SHP77 (cell line): ENCODE measurements around the gene GNPNAT1.
"Not testable (repeated sequence)": the region's sequence is repeated elsewhere in the genome, so short reads cannot be mapped to it uniquely, and the experiment has no call there.

Experiments used
- DNase-seq, 2 experiments: peaks; one replicate each; lab custom pipeline; 2025; lab: John Stamatoyannopoulos, UW

The GNPNAT1 gene

DNA sequence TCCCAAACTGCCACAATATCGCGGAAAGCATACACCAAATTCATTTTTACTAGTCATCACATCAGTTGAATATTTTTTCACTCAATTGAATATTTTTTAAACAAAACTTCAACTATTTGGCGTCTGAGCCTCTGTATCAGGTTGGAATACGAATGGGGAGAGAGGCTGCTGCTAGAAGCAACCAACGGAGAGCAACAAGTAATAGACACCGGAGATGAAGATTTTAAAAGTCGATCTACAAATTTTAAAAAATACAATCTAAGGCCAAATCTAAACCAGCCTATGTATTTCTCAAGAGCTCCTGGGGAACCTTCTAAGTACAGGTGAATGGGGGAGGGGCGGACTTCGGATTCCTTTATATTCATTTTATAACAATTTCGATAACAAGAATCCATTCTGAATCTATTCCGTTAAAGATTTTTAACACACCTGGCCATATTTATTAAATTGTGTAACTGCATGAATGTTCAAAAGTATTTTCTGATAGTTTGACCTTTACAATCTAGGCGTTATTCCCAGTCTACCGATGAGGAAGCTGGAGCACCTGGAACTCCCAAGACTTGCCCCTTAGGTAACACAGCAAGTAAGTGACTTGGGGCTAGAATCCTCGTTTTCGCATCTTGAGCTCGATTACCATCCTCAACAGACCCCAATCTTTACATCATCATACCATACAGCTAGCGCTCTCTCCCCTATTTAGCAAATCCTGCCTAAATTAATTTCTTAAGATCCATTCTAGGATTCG is 1.2 kb downstream of the GNPNAT1 start:
- no peak for DNase-seq

DNA sequence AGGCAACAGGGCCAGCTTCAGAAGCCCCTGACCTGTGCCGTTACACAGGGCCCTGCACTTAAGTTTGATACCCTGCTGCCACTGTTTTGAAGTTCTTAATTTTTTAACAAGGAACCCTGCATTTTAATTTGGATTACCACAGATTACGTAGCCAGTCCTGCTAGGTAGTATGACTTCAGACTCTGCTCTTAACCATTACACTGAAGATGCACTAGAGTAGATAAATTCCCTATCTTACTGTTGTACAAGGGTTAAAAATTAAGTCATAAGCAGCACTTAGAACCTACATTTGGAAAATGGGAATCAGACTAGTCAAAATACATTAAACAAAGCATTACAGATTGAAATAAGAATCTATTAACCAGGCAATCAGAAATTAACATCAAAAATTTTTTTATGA is 2.3 kb downstream of the GNPNAT1 start:
- DNase-seq = no peak

DNA sequence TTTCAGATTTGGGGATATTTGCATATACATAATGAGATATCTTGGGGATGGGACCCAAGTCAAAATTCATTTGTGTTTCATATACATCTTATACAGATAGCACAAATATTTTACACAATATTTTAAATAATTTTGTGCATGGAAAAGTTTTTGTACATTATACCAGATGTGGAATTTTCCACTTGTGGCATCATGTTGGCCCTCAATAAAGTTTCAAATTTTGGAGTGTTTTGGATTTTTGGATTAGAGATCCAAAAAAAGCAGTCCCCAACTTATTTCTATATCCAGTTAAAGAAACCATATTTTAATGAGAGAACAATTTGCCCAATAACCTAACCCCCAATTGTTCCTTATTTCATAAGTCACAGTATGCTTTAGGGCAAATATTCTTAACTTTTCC is 4.5 kb downstream of the GNPNAT1 start:
- DNase-seq = no peak

DNA sequence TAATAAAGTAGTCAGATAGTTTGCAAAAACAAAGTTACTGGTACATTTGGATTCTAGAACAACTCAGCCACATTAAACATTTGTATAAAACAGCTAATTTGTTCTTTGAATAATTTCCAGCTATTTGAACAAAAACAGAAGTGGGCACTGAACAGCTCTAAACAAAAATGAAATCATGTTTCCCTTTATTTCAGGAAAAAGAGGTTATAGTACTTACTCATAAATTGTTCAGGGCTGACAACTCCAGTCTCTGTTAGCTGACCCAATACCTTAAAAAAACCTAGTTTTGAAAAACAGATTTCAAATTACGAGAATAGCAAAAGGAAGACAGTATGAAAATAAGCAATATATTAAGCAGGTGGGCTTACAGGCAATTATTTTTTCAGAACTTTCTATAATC is 8.2 kb downstream of the GNPNAT1 start:
- DNase-seq = no peak

DNA sequence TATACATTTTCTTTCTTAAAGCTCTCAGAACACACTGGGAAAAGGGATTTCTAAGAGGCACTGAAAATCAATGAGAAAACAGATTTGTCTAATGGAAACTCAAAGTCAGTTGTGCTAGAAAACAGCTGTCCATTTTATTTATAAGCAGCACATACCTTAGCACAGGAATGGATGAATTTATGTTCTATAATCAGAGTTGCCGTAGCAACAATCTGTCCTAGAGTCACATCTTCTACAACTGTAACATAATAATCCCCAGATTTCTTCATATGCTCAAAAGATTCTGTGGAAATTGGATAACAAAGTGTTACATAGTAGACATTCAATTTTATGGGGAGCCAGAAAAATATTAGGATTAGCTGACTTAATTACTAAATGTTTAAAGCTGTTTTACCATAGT is 9.8 kb downstream of the GNPNAT1 start:
- DNase-seq = no peak

DNA sequence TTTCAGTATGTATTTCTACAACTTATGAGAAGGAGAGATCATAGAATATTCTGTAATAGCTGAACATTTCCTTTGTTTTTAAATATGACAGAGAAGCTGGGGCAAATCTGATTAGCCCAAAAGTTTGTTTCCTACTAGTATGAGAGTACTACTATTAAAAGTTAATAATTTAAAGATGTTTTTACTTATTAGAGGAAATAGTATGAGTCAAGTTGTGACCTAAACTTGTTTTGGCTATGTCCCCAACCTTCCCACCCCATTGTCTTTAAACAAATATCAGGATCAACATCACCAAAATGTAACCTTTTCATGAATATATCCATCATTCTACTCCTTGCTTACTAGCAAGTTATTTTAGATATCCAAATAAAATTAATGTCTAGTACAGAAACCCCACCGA is 10.5 kb downstream of the GNPNAT1 start:
- DNase-seq = no peak

DNA sequence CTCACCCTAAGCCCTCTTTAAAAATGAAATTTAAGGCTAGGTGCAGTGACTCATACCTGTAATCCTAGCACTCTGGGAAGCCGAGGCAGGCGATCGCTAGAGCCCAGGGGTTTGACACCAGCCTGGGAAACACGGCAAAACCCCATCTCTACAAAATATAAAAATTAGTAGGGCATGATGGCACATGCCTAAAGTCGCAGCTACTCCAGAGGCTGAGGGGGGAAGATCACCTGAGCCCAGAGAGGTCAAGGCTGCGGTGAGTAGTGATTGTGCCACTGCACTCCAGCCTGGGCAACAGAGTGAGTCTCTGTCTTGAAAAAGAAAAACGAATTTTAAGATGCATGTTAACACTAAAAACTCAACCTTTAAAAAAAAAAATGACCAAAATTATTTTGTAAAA is 12.7 kb downstream of the GNPNAT1 start:
- no peak for DNase-seq

DNA sequence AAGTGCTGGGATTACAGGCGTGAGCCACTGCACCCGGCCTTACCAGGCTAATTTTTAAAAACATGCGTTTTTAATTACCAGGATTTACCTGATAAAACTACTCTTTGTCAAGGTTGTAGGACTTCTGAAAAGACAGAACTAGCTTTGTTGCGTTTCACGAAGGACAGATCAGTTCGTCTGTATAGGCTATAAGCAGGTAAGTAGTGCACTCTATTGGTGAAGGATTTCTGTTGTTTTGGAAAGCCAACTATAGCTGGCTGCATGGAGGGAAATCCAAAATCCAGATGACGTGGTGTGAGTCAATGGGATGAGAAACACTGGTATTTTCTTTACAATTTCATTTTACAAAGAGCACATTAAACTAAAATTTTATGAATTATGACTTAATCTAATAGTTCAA is 14.6 kb downstream of the GNPNAT1 start:
- no peak for DNase-seq

DNA sequence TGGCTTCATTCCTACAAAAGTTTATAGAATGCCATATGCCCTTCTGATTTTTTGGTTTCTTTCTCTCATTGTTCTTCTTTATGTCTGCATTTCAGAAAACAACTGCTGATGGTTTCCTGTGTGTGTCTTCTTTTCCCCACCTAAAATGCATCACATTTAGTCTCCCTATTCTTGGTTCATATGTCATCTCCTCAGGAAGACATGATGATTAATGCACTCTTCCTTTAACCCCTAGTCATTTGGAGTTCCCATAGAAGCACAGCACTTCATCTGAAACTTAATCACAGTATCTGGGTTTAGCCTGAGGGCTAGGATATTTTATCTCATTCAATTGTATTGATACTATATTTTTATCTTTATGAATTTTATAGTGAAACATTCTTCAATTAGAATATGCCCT is 21.5 kb downstream of the GNPNAT1 start:
- no peak for DNase-seq

DNA sequence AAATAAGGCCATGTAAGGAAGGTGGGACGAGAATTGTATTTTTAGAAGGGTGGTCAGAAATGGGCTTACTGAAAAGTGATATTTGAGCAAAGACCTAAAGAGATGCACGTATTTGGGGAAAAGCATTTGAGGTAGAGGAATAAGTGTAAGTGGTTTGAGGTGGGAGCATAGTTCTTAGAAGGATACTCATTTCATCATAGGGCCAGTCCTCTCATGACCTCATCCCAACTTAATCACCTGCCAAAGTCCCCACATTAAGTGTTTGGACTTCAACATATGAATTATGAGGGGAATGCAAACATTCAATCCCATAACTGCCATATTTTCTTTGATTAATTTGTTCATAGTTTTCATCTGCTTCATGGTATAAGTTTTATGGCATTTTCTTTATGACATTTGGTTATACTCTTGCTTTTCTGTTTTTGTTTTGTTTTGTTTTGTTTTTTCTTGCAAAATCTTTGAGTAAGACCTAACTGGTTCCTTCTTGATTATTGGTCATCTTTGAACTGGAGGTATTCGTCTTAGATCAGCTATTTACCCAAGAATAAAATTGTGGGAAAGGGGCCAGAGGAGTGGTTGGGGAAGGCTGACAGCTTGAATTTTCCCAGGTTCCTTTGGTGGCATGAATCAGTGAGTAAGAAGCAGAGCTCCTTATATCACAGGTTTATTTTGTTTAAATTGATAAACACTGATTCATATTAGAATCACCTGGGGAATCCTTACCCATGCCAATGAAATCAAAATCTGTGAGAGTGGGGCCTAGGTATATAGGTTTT is 24.2 kb downstream of the GNPNAT1 start:
- no peak for DNase-seq

DNA sequence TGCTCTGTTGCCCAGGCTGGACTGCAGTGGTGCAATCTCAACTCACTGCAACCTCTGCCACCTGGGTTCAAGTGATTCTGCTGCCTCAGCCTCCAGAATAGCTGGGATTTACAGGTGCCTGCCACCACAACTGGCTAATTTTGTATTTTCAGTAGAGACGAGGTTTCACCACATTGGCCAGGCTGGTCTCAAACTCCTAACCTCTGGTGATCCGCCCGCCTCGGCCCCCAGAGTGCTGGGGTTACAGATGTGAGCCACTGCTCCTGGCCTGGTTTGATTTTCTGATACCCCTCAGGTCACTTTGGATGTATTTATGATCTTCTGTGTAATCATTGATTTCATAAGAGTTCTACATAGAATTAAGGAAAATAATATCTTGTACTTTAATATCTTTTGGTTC is 28.5 kb downstream of the GNPNAT1 start:
- not testable (repeated sequence) for DNase-seq

DNA sequence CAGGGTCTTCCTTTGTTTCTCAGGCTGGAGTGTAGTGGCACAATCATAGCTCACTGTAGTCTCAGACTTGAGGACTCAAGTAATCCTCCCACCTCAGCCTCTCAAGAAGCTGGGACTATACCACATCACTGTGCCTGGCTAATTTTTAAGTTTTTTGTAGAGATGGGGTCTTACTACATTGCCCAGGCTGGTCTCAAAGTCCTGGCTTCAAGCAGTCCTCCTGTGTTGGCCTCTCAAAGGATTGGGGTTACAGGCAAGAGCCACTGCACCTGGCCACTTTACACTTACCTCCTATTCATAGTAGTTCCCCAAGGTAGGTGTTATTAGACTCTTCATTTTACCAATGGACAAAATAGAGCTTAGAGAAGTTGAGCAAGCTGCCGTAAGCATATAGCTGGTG is 32.3 kb downstream of the GNPNAT1 start:
- DNase-seq = no peak

DNA sequence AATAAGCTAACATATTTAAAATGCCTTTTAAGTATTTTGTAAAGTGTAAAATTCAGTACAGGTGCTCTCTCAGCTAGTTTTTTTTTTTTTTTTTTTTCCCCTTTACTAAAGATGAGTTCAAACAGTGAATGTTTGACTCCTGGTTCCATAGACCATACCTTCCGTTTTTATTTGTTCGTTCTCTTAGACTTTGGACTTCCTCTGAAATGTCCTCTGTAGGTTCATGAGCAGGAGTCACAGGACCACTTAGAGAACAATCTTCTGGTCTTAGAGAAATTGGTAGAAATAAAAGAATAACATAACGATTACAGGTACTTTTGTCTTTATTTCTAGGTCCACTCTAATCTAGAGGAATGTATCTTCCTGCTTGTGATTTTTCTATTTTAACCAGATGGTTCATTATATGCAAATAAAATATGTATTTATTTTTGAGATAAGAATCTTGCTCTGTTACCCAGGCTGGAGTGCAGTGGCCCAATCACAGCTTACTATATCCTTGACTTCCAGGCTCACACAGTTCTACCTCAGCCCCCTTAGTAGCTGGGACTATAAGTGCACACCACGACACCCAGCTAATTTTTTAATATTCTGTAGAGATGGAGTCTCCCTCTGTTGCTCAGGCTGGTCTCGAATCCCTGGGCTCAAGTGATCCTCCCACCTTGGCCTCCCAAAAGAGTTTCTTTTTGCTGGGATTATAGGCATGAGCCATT is 35.6 kb downstream of the GNPNAT1 start:
- DNase-seq = no peak

DNA sequence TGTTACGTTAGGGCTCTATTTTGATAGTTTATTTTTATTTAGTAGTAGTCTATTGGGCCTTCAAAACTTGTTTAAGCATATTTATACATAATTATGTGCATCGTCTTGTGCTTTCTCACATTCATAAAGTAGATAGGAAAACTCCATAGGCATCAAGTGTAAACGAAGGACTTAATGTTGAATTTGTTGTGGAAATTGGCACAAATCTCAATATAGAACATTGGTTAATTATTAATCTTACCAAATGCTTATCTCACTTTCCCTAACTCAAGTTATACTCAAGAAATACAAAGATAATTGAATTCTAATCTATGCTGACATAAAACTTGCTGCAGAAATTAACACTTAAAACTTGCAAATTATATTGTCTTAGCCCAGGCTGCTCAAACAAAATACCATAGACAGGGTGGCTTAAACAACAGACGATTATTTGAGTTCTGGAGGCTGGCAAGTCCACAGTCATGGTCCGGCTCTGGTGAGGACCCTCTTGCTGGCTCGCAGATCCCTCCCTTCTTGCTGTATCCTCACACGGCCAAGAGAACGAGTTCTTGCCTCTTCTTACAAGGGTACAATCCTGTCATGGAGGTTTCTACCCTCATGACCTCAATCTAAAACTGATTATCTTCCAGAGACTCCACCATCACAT is 42.6 kb downstream of the GNPNAT1 start:
- no peak for DNase-seq

DNA sequence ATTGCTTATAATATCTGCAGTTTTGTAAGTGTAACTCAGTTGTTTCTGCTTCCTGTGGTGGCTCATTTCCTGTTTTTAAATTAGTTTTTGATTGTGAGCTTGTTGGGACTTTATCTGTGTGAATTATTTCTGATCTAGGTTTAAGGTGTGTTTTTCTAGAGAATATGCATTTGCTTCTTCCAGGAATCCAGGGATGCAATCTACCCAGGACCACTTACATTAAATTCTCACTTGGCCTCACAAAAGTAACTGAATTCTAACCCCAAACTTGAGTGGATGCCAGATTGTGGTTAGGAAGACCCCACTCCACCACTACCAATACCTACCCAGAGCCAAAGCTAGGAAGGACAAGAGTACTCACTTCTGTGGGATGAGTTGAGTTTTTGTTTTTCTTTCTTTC is 49.5 kb downstream of the GNPNAT1 start:
- DNase-seq = no peak

DNA sequence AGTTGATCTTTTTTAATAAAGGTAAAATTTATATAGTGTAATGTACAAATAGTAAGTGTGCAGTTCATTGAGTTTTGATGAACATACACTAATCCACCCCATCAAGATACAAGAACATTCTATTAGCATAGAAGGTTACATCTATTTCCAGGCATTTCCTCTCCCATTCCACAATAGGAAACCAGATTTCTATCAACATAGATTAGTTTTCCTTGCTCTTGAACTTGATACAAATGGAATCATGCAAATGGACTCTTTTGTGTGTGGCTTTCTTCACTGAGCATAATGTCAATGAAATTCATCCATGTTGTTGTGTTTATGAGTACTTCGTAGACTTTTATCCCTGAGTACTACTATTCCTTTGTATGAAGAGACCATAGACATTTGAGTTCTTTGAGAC is 50.7 kb downstream of the GNPNAT1 start:
- no peak for DNase-seq

DNA sequence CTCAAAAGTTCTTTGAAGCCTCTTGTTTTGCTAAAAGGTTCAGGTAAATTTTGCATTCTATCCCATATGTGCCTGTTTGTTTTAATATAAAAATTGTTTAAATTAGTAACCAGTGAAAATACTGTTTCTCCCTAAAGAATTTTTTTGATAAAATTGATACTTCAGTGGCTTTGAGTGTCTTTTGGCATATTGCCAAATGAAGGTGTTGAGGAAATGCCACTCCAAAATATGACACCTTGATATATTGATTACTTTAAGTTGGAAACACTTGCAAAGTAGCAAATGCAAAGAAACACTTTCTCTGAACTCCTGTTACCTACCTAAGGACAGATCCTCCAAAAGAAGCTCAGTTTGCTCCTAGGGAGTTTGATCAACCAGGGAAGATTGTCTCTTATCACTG is 53.0 kb downstream of the GNPNAT1 start:
- DNase-seq = no peak

DNA sequence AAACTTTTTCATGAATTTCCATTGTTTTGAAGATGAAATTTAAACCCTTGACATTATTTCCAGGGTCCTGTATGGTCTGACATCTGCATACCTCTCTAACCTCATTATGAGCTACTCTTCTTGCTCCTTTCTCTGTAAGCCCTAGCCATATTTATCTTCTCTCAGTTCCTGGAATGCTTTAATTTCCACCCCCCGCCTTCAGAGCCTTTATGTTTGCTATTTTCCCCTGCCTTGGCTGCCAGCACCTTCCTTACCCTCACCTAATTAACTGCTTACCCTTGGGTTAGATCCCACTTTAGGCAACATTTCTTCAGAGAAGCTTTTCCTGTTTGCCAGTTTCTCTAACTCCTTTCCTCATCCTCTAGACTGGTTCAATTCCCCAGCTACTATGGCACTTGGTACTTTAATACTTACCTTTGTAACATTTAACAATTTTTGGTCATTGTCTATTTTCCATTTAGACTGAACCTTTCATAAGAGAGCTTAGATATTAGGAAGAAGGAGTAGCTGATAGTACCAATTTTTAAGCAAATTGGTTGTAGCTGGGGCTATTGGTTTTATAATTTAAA is 55.4 kb downstream of the GNPNAT1 start:
- DNase-seq = no peak

DNA sequence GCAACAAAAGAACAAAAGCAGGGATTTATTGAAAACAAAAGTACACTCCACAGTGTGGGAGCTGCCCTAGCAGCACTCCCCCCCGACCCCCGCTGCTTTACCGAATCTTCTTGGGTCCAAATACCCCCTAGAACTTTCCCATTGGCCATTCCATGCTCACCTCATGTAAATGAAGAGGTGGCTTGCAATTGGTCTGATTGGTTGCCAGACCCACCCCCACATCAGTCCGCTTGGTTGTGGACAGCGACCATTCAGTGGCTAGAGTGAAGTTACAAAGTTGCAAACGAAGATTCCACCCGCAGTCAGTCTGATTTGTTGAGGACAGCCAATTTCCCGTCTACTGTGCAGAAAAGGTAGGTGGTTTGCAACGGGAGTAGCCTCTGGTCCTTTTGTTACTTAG is 57.6 kb downstream of the GNPNAT1 start:
- no peak for DNase-seq

DNA sequence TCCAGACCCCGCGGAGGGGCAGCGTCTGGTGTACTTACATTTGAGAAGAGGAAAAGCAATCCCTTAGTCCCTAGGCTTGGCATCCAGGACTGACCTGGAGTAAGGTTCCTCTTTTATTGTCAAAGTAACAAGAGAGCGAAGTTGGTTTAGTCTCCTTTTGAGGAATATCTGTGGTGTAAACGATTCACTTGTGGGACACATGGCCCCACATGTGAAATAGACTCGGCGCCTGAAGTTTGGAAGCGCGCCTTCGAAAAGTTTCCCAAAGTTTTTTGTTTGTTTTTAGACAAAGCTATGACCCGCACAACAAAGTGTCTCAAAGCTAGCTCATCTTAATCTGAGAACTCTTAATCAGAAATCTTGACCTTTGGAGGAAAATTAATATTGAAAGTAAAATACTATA is 60.7 kb downstream of the GNPNAT1 start:
- DNase-seq = no peak

DNA sequence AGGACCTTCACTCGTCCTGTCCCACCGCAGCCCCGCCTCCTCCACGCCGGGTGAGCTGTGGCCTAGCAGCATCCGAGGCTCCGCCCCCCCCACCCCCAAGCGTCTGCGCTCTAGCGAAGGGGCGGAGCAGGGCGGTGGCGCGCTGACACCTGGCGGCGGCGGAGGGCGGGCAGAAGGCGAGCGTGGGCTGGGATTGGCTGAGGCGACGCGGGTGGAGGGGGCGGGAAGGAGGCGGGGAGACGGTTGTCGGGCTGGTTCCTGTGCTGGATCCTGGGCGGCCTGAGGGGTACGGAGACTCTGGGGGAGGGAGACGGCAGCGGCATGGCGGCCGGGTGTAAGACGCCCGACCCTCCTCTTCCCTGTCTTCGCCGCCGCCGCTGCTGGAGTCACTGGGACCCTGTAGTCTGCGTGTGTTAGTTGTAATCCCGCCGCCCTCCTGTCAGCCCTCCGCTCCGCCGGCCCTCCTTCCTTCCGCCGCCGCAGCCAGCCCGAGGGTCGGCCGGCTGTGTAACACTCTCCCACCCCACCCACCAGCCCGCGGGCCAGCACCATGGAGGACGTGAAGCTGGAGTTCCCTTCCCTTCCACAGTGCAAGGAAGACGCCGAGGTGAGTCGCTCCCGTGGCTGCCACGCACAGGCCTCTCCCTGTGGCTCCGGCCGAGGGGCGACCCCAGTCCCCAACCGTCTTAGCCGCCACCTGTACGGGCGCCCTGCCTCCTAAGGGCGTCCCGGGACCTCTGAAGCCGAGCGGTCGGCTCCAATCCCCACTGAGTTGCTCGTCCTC is 61.3 kb downstream of the GNPNAT1 start, which contains the start of gene STYX:
STYX (plus strand) TSS at position 242 of the 784 bp plus-strand sequence; CDS start at position 551, 309 bp downstream.
- peak; percentile 97 to 99 for DNase-seq
